Measurements from ENCODE around the gene CDK5RAP2. TPM values are rescaled to one million over a fixed set of nuclear protein-coding genes. Genes with fewer than 3 reads are reported as not detected.

The CDK5RAP2 gene
- total RNA-seq, 1 donor from 2014 or later: 80.0 TPM

GRCh38 chr9:120572472-120572871 lies 7.5 kb downstream of the CDK5RAP2 start:
- CTCF ChIA-PET: no interaction called here
- intact Hi-C loops (cut with micrococcal nuclease): no loop called here
- H3K4me3 Mint-ChIP-seq: no peak overlapping the region
- H3K9me3 Mint-ChIP-seq: no peaks in the 10 kb centered on the region
- H3K4me1 Mint-ChIP-seq: peaks cover 4% of the 10 kb centered on the region
- no peak overlapping the region for H3K27ac Mint-ChIP-seq
- H3K36me3 Mint-ChIP-seq (ENCODE audit: low read depth): peaks cover 61% of the 10 kb centered on the region
- POLR2A ChIA-PET: no interaction called here
- ATAC-seq (ENCODE audit: low read depth): no peak
- no peak for DNase-seq
- TF ChIP-seq CTCF (IDR thresholded peaks at IDR 0.05): no peak
- no peaks in the 10 kb centered on the region for H3K27me3 Mint-ChIP-seq

- intact Hi-C loops (cut with micrococcal nuclease): no loop called here
- Mint-ChIP-seq H3K4me1 (no peaks in the 10 kb centered on the region), H3K27me3 (no peaks in the 10 kb centered on the region), H3K27ac (no peak overlapping the region), H3K4me3 (no peak overlapping the region), H3K9me3 (no peaks in the 10 kb centered on the region), H3K36me3 (ENCODE audit: low read depth) (peaks cover 67% of the 10 kb centered on the region)
- ChIA-PET CTCF (no interaction called here), POLR2A (no interaction called here)
- TF ChIP-seq CTCF (IDR thresholded peaks at IDR 0.05): no peak
- DNase-seq: no peak
- no peak for ATAC-seq (ENCODE audit: low read depth)
Measured at GRCh38 chr9:120571443-120572257, 8.3 kb downstream of the CDK5RAP2 start.

- no peak for ATAC-seq (ENCODE audit: low read depth)
- peaks cover 75% of the 10 kb centered on the region for H3K36me3 Mint-ChIP-seq (ENCODE audit: low read depth)
Measured at GRCh38 chr9:120570296-120570695, 9.7 kb downstream of the CDK5RAP2 start.

GRCh38 chr9:120569556-120569955 lies 10.4 kb downstream of the CDK5RAP2 start:
- H3K4me1 Mint-ChIP-seq: no peaks in the 10 kb centered on the region
- peaks cover 82% of the 10 kb centered on the region for H3K36me3 Mint-ChIP-seq (ENCODE audit: low read depth)
- H3K27ac Mint-ChIP-seq: no peak overlapping the region
- no peak for ATAC-seq (ENCODE audit: low read depth)
- ChIA-PET CTCF (no interaction called here), POLR2A (no interaction called here)
- TF ChIP-seq CTCF (IDR thresholded peaks at IDR 0.05): no peak
- DNase-seq: no peak
- no peaks in the 10 kb centered on the region for H3K27me3 Mint-ChIP-seq
- no peak overlapping the region for H3K4me3 Mint-ChIP-seq
- intact Hi-C loops (cut with micrococcal nuclease): no loop called here
- no peaks in the 10 kb centered on the region for H3K9me3 Mint-ChIP-seq

More at GRCh38 chr9:120570296-120570695, 9.7 kb downstream of the CDK5RAP2 start:
- Mint-ChIP-seq H3K27me3 (no peaks in the 10 kb centered on the region), H3K27ac (no peak overlapping the region), H3K9me3 (no peaks in the 10 kb centered on the region), H3K4me3 (no peak overlapping the region), H3K4me1 (no peaks in the 10 kb centered on the region)
- POLR2A ChIA-PET: no interaction called here
- DNase-seq: no peak
- TF ChIP-seq CTCF (IDR thresholded peaks at IDR 0.05): no peak
- CTCF ChIA-PET: no interaction called here
- intact Hi-C loops (cut with micrococcal nuclease): no loop called here

- intact Hi-C loops (cut with micrococcal nuclease): no loop called here
- Mint-ChIP-seq H3K4me3 (no peak overlapping the region), H3K27ac (no peak overlapping the region), H3K36me3 (ENCODE audit: low read depth) (peaks cover 88% of the 10 kb centered on the region), H3K9me3 (no peaks in the 10 kb centered on the region), H3K27me3 (no peaks in the 10 kb centered on the region), H3K4me1 (no peaks in the 10 kb centered on the region)
- no peak for TF ChIP-seq CTCF (IDR thresholded peaks at IDR 0.05)
- CTCF ChIA-PET: no interaction called here
- no peak for DNase-seq
- POLR2A ChIA-PET: no interaction called here
- no peak for ATAC-seq (ENCODE audit: low read depth)
Measured at GRCh38 chr9:120568816-120569215, 11.2 kb downstream of the CDK5RAP2 start.
